Measurements from ENCODE around the gene ANAPC5.
"Not testable (repeated sequence)": the region's sequence is repeated elsewhere in the genome, so short reads cannot be mapped to it uniquely, and the experiment has no call there.

ANAPC5 gene

GRCh38 chr12:121374336-121374735 is 22.1 kb upstream of the ANAPC5 start:
- not testable (repeated sequence) for H3K4me3 ChIP-seq, H3K27ac ChIP-seq

GRCh38 chr12:121373755-121374154 is 21.5 kb upstream of the ANAPC5 start:
- H3K4me3 ChIP-seq = no peak overlapping the region
- H3K27ac ChIP-seq = no peak overlapping the region

GRCh38 chr12:121371404-121371803 is 19.2 kb upstream of the ANAPC5 start:
- H3K27ac ChIP-seq = no peak overlapping the region
- H3K4me3 ChIP-seq = no peak overlapping the region

GRCh38 chr12:121366063-121366459 is 13.8 kb upstream of the ANAPC5 start:
- Histone ChIP-seq H3K27ac (no peak overlapping the region), H3K4me3 (no peak overlapping the region)

- H3K4me3 ChIP-seq = no peak overlapping the region
- H3K27ac ChIP-seq = no peak overlapping the region
Measured at GRCh38 chr12:121365416-121366062, 13.3 kb upstream of the ANAPC5 start.

GRCh38 chr12:121364683-121365121 is 12.5 kb upstream of the ANAPC5 start:
- Histone ChIP-seq H3K4me3 (no peak overlapping the region), H3K27ac (no peak overlapping the region)

GRCh38 chr12:121358073-121358472 is 5.9 kb upstream of the ANAPC5 start:
- no peak overlapping the region for H3K27ac ChIP-seq
- H3K4me3 ChIP-seq = no peak overlapping the region

- Histone ChIP-seq H3K27ac (no peak overlapping the region), H3K4me3 (no peak overlapping the region)
Measured at GRCh38 chr12:121357331-121357730, 5.1 kb upstream of the ANAPC5 start.

GRCh38 chr12:121356657-121357056 is 4.4 kb upstream of the ANAPC5 start:
- Histone ChIP-seq H3K4me3 (no peak overlapping the region), H3K27ac (no peak overlapping the region)

GRCh38 chr12:121355818-121356217 is 3.6 kb upstream of the ANAPC5 start:
- no peak overlapping the region for H3K4me3 ChIP-seq
- no peak overlapping the region for H3K27ac ChIP-seq

GRCh38 chr12:121352682-121353018 is 439 bp upstream of the ANAPC5 start:
- peak overlapping the region; percentile 66 to 97 (median 90) for H3K4me3 ChIP-seq
- H3K27ac ChIP-seq = peak overlapping the region in 20 of 21 experiments; percentile 25 to 93 (median 82)

- Histone ChIP-seq H3K27ac (no peak overlapping the region), H3K4me3 (no peak overlapping the region)
Measured at GRCh38 chr12:121346747-121347146, 5.5 kb downstream of the ANAPC5 start.

- Histone ChIP-seq H3K27ac (no peak overlapping the region), H3K4me3 (no peak overlapping the region)
Measured at GRCh38 chr12:121345151-121345815, 6.9 kb downstream of the ANAPC5 start.

- no peak overlapping the region for H3K4me3 ChIP-seq
- H3K27ac ChIP-seq = no peak overlapping the region
Measured at GRCh38 chr12:121344506-121344905, 7.7 kb downstream of the ANAPC5 start.

GRCh38 chr12:121337416-121337815 is 14.8 kb downstream of the ANAPC5 start:
- H3K27ac ChIP-seq = no peak overlapping the region
- H3K4me3 ChIP-seq = no peak overlapping the region

- Histone ChIP-seq H3K4me3 (no peak overlapping the region), H3K27ac (peak overlapping the region in 1 of 21 experiments; percentile 26)
Measured at GRCh38 chr12:121334513-121335343, 17.5 kb downstream of the ANAPC5 start.

- Histone ChIP-seq H3K4me3 (no peak overlapping the region), H3K27ac (no peak overlapping the region)
Measured at GRCh38 chr12:121333747-121334146, 18.5 kb downstream of the ANAPC5 start.

- no peak overlapping the region for H3K4me3 ChIP-seq
- H3K27ac ChIP-seq = no peak overlapping the region
Measured at GRCh38 chr12:121331248-121331647, 21.0 kb downstream of the ANAPC5 start.

- H3K4me3 ChIP-seq = no peak overlapping the region
- H3K27ac ChIP-seq = no peak overlapping the region
Measured at GRCh38 chr12:121330692-121331091, 21.5 kb downstream of the ANAPC5 start.

GRCh38 chr12:121330195-121330594 is 22.0 kb downstream of the ANAPC5 start:
- no peak overlapping the region for H3K4me3 ChIP-seq
- no peak overlapping the region for H3K27ac ChIP-seq

GRCh38 chr12:121328620-121329019 is 23.6 kb downstream of the ANAPC5 start:
- Histone ChIP-seq H3K4me3 (no peak overlapping the region), H3K27ac (no peak overlapping the region)
